Transverse colon (tissue), 4 donors: Measurements from ENCODE around the gene STAT6.

ENCODE experiments used
- CTCF ChIP-seq, 5 experiments: fragments of 200-600 bp in 3 of 5; fragments of 450-650 bp in 2 of 5; sonication (generic) in 3 of 5; IDR thresholded peaks; 1 replicate in 2 of 5; 2 replicates in 3 of 5; pipeline ENCODE4 v1.5.1; 2016 to 2017; ENCODE audit warnings: antibody characterized with exemption in 5 of 5, inconsistent platforms in 3 of 5, mild to moderate bottlenecking in 2 of 5, moderate library complexity in 1 of 5
- EP300 ChIP-seq: sonication (generic); formaldehyde crosslinking; IDR thresholded peaks from one replicate; pipeline ENCODE4 v1.6.1; 2017; ENCODE audit warnings: antibody characterized with exemption, low read depth
- POLR2A ChIP-seq: fragments of 450-650 bp; IDR thresholded peaks from one replicate; pipeline ENCODE4 v1.6.1; 2016; ENCODE audit warnings: antibody characterized with exemption, mild to moderate bottlenecking, moderate library complexity
- POLR2AphosphoS5 ChIP-seq, 3 donors: sonication (generic); formaldehyde crosslinking; IDR thresholded peaks; one replicate each; pipeline ENCODE4 v1.6.1; 2016; ENCODE audit warnings: antibody characterized with exemption in 3 of 3

GRCh38 chr12:57126061-57126460 is 14.9 kb upstream of the STAT6 start:
- TF ChIP-seq CTCF (IDR thresholded peaks at IDR 0.05): no peak
- TF ChIP-seq POLR2A: no peak
- no peak for TF ChIP-seq EP300
- no peak for TF ChIP-seq POLR2AphosphoS5 (IDR thresholded peaks at IDR 0.05)
